Osteoblast (primary cell): ENCODE results near the gene MPPED2. TPM values are rescaled to one million over a fixed set of nuclear protein-coding genes. Genes with fewer than 3 reads are reported as not detected.

Experiments used
- DNase-seq: peaks from one replicate; pipeline ENCODE4 v3.0.0; 2011; ENCODE audit warnings: low spot score, mixed read lengths; ENCODE audit not compliant: insufficient read length; ENCODE audit errors: missing footprints
- H2AFZ ChIP-seq: 2 replicates; pipeline ENCODE4 v1.6.0; 2011; ENCODE audit warnings: mild to moderate bottlenecking, low read length
- H3K27ac ChIP-seq: 2 replicates; pipeline ENCODE4 v1.5.1; 2011; ENCODE audit warnings: mild to moderate bottlenecking, low read depth, low read length, moderate library complexity
- H3K27me3 ChIP-seq: 2 replicates; pipeline ENCODE4 v1.6.0; 2012; ENCODE audit warnings: mild to moderate bottlenecking, control low read depth, inconsistent platforms, low read length, moderate library complexity; ENCODE audit not compliant: insufficient read depth
- H3K36me3 ChIP-seq: 2 replicates; pipeline ENCODE4 v1.5.1; 2011; ENCODE audit warnings: mild to moderate bottlenecking, low read length, control low read depth, moderate library complexity; ENCODE audit not compliant: insufficient read depth
- H3K4me1 ChIP-seq: 2 replicates; pipeline ENCODE4 v1.5.1; 2011; ENCODE audit warnings: mild to moderate bottlenecking, low read length, control low read depth, moderate library complexity; ENCODE audit not compliant: insufficient read depth
- H3K4me2 ChIP-seq: 2 replicates; pipeline ENCODE4 v1.6.0; 2011; ENCODE audit warnings: mild to moderate bottlenecking, low read length; ENCODE audit not compliant: insufficient read depth
- H3K4me3 ChIP-seq: fragments of 200-600 bp; sonication (generic); 3 replicates; pipeline ENCODE4 v1.5.1; 2012; ENCODE audit warnings: mild to moderate bottlenecking, low read length, inconsistent platforms; ENCODE audit not compliant: insufficient read depth
- H3K79me2 ChIP-seq: 2 replicates; pipeline ENCODE4 v1.6.0; 2012; ENCODE audit warnings: mild to moderate bottlenecking, low read length, control low read depth, inconsistent platforms; ENCODE audit not compliant: insufficient read depth
- H3K9me3 ChIP-seq: 2 replicates; pipeline ENCODE4 v1.5.1; 2011; ENCODE audit warnings: low read depth, low read length, control low read depth
- H4K20me1 ChIP-seq: 2 replicates; pipeline ENCODE4 v1.6.0; 2012; ENCODE audit warnings: mild to moderate bottlenecking, low read length, control low read depth; ENCODE audit not compliant: insufficient read depth
- CTCF ChIP-seq: IDR thresholded peaks from 2 replicates; pipeline ENCODE4 v1.5.1; 2011; ENCODE audit warnings: mild to moderate bottlenecking, low read depth, low read length, moderate library complexity; ENCODE audit errors: extremely low read depth
- total RNA-seq: library from RNA; depleted of rRNA; stranded (reverse); fragments of >200 nt; gene quantifications from 2 replicates; pipeline ENCODE4 v1.2.3, GENCODE V29; 2012

MPPED2 gene
- total RNA-seq, 1 donor: 2.2 TPM

GRCh38 chr11:30579415-30580175, 6.6 kb downstream of the MPPED2 start:
- H4K20me1 ChIP-seq: no peaks in the 10 kb centered on the region
- no peak overlapping the region for H2AFZ ChIP-seq
- H3K4me3 ChIP-seq: no peak overlapping the region
- TF ChIP-seq CTCF: no peak
- H3K36me3 ChIP-seq: no peaks in the 10 kb centered on the region
- H3K4me1 ChIP-seq: no peaks in the 10 kb centered on the region
- no peak for DNase-seq
- no peak overlapping the region for H3K27ac ChIP-seq
- no peak overlapping the region for H3K4me2 ChIP-seq
- no peaks in the 10 kb centered on the region for H3K79me2 ChIP-seq
- no peaks in the 10 kb centered on the region for H3K9me3 ChIP-seq
- H3K27me3 ChIP-seq: peaks cover 21% of the 10 kb centered on the region

GRCh38 chr11:30578406-30578805, 7.7 kb downstream of the MPPED2 start:
- no peak overlapping the region for H3K27ac ChIP-seq
- peaks cover 10% of the 10 kb centered on the region for H3K27me3 ChIP-seq
- H2AFZ ChIP-seq: no peak overlapping the region
- TF ChIP-seq CTCF: no peak
- H4K20me1 ChIP-seq: no peaks in the 10 kb centered on the region
- no peaks in the 10 kb centered on the region for H3K79me2 ChIP-seq
- H3K4me3 ChIP-seq: no peak overlapping the region
- no peak overlapping the region for H3K4me2 ChIP-seq
- no peaks in the 10 kb centered on the region for H3K4me1 ChIP-seq
- H3K36me3 ChIP-seq: no peaks in the 10 kb centered on the region
- no peak for DNase-seq
- no peaks in the 10 kb centered on the region for H3K9me3 ChIP-seq

- TF ChIP-seq CTCF: no peak
Observed at GRCh38 chr11:30573951-30574350, 12.2 kb downstream of the MPPED2 start.

GRCh38 chr11:30568931-30569330, 17.2 kb downstream of the MPPED2 start:
- Histone ChIP-seq H3K36me3 (no peaks in the 10 kb centered on the region), H3K27me3 (no peaks in the 10 kb centered on the region), H3K27ac (no peak overlapping the region), H3K9me3 (no peaks in the 10 kb centered on the region), H2AFZ (no peak overlapping the region), H3K4me1 (no peaks in the 10 kb centered on the region), H3K79me2 (no peaks in the 10 kb centered on the region), H3K4me2 (no peak overlapping the region), H3K4me3 (no peak overlapping the region), H4K20me1 (no peaks in the 10 kb centered on the region)
- no peak for DNase-seq
- no peak for TF ChIP-seq CTCF

More at GRCh38 chr11:30573951-30574350, 12.2 kb downstream of the MPPED2 start:
- DNase-seq: no peak
- no peak overlapping the region for H3K4me3 ChIP-seq
- no peaks in the 10 kb centered on the region for H4K20me1 ChIP-seq
- no peak overlapping the region for H2AFZ ChIP-seq
- no peaks in the 10 kb centered on the region for H3K9me3 ChIP-seq
- no peaks in the 10 kb centered on the region for H3K36me3 ChIP-seq
- no peak overlapping the region for H3K27ac ChIP-seq
- no peaks in the 10 kb centered on the region for H3K27me3 ChIP-seq
- H3K79me2 ChIP-seq: no peaks in the 10 kb centered on the region
- H3K4me1 ChIP-seq: no peaks in the 10 kb centered on the region
- H3K4me2 ChIP-seq: no peak overlapping the region
